ENCODE measurements around the gene CLIC4.

GRCh38 chr1:24748191-24749121 is 3.2 kb downstream of the CLIC4 start:
- TF ChIP-seq CTCF (IDR thresholded peaks at IDR 0.05) (no peak), POLR2A (IDR thresholded peaks at IDR 0.05) (no peak)
